Endothelial cell of umbilical vein (primary cell): ENCODE data around the gene CLCN6. TPM values are rescaled to one million over a fixed set of nuclear protein-coding genes. Genes with fewer than 3 reads are reported as not detected.

Experiments
- BruUV-seq: library from RNA; stranded (reverse); fragments of 400-500 nt; replicated peaks from 2 replicates; lab custom pipeline; 2021; lab: Mats Ljungman, UMichigan
- CTCF ChIA-PET: fragments of 300-600, 350-600 bp; sonication (Branson Sonifier 250); formaldehyde crosslinking; loops from one replicate; lab custom pipeline; 2021; ENCODE audit warnings: antibody characterized with exemption, inconsistent platforms; lab: Charles Lee
- POLR2A ChIA-PET: fragments of 300-600, 350-600 bp; sonication (Branson Sonifier 250); formaldehyde crosslinking; loops from one replicate; lab custom pipeline; 2021; ENCODE audit warnings: antibody characterized with exemption, inconsistent platforms; lab: Charles Lee
- DNase-seq: peaks from one replicate; pipeline ENCODE4 v3.0.0-alpha.2; 2011; ENCODE audit warnings: low read depth, low spot score
- FAIRE-seq: peaks from 2 replicates; lab custom pipeline; 2011; peaks lifted over from hg19 to GRCh38; lab: Jason Lieb, UNC
- H2AFZ ChIP-seq: 2 replicates; pipeline ENCODE4 v1.6.0; 2012; ENCODE audit warnings: low read depth, low read length, control low read depth, inconsistent platforms
- H3K27ac ChIP-seq: 2 replicates; pipeline ENCODE4 v1.5.1; 2011; ENCODE audit warnings: low read depth, mild to moderate bottlenecking, control low read depth, low read length, moderate library complexity; ENCODE audit not compliant: insufficient read depth
- H3K27me3 ChIP-seq, 2 experiments: 2 replicates each; pipeline versions ENCODE4 v1.6.0 to v1.6.1; 2011; ENCODE audit warnings: low read length in 2 of 2, mixed read lengths in 1 of 2; ENCODE audit not compliant: control insufficient read depth in 2 of 2, insufficient read depth in 2 of 2
- H3K36me3 ChIP-seq, 2 experiments: 2 replicates in 1 of 2; 3 replicates in 1 of 2; pipeline ENCODE4 v1.5.1; 2011; ENCODE audit warnings: low read length in 2 of 2, mild to moderate bottlenecking in 1 of 2, moderate library complexity in 1 of 2; ENCODE audit not compliant: control insufficient read depth in 2 of 2, insufficient read depth in 2 of 2; ENCODE audit errors: extremely low read depth in 1 of 2
- H3K4me1 ChIP-seq: 3 replicates; pipeline ENCODE4 v1.5.1; 2011; ENCODE audit warnings: mild to moderate bottlenecking, low read length; ENCODE audit not compliant: control insufficient read depth, insufficient read depth; ENCODE audit errors: extremely low read depth
- H3K4me2 ChIP-seq: 2 replicates; pipeline ENCODE4 v1.6.1; 2011; ENCODE audit warnings: low read length, control low read depth, mixed read lengths; ENCODE audit not compliant: insufficient read depth
- H3K4me3 ChIP-seq, 3 experiments: fragments of 200-600 bp in 1 of 3; sonication (generic), shearing (Covaris generic) in 1 of 3; replicated peaks in 1 of 3; 2 replicates each; pipeline ENCODE4 v1.5.1; 2011 to 2016; ENCODE audit warnings: control low read depth in 3 of 3, low read length in 3 of 3, mild to moderate bottlenecking in 2 of 3, inconsistent platforms in 1 of 3, low read depth in 1 of 3, moderate library complexity in 1 of 3; ENCODE audit not compliant: insufficient read depth in 1 of 3
- H3K79me2 ChIP-seq: 2 replicates; pipeline ENCODE4 v1.6.0; 2012; ENCODE audit warnings: low read length, inconsistent platforms; ENCODE audit not compliant: control insufficient read depth, insufficient read depth
- H3K9ac ChIP-seq: replicated peaks from 2 replicates; pipeline ENCODE3; 2011; ENCODE audit warnings: low read length, control low read depth; ENCODE audit not compliant: insufficient read depth; ENCODE audit errors: extremely low read depth
- H3K9me1 ChIP-seq: replicated peaks from 3 replicates; pipeline ENCODE4 v1.6.0; 2011; ENCODE audit warnings: mild to moderate bottlenecking, low read length; ENCODE audit not compliant: control insufficient read depth, insufficient read depth; ENCODE audit errors: extremely low read depth
- H3K9me3 ChIP-seq: replicated peaks from 2 replicates; pipeline ENCODE4 v1.5.1; 2012; ENCODE audit warnings: low read length, inconsistent platforms; ENCODE audit not compliant: control insufficient read depth, insufficient read depth
- H4K20me1 ChIP-seq: replicated peaks from 2 replicates; pipeline ENCODE3; 2011; ENCODE audit warnings: mild to moderate bottlenecking, low read length; ENCODE audit not compliant: control insufficient read depth, insufficient read depth; ENCODE audit errors: extremely low read depth
- EZH2 ChIP-seq: IDR thresholded peaks from 2 replicates; pipeline ENCODE4 v1.6.1; 2012; ENCODE audit warnings: borderline replicate concordance, low read depth, mild to moderate bottlenecking, moderate library complexity, low read length, inconsistent platforms; ENCODE audit not compliant: severe bottlenecking
- FOS ChIP-seq: IDR thresholded peaks from 2 replicates; pipeline ENCODE4 v1.6.1; 2011; ENCODE audit warnings: mild to moderate bottlenecking, low read length, moderate library complexity, borderline replicate concordance; ENCODE audit not compliant: insufficient read depth
- GATA2 ChIP-seq: IDR thresholded peaks from 2 replicates; pipeline ENCODE4 v1.7.0; 2011; ENCODE audit warnings: low read depth, mild to moderate bottlenecking, moderate library complexity, mixed read lengths, low read length; ENCODE audit not compliant: insufficient read length, insufficient read depth
- JUN ChIP-seq: IDR thresholded peaks from 2 replicates; pipeline ENCODE4 v1.6.1; 2011; ENCODE audit warnings: borderline replicate concordance, low read depth; ENCODE audit not compliant: insufficient read length, insufficient read depth
- POLR2A ChIP-seq: IDR thresholded peaks from 2 replicates; pipeline ENCODE4 v1.6.1; 2012; ENCODE audit warnings: low read depth, mild to moderate bottlenecking, control low read depth, low read length
- POLR2AphosphoS5 ChIP-seq: IDR thresholded peaks from 2 replicates; pipeline ENCODE4 v1.6.1; 2012; ENCODE audit warnings: low read depth, mild to moderate bottlenecking, control low read depth, low read length, moderate library complexity; ENCODE audit not compliant: insufficient read depth
- dilution Hi-C: fragments of 300-500 bp; cut with MboI; formaldehyde crosslinking; loops from one replicate; pipeline ENCODE4 v1.15.0; 2019; ENCODE audit warnings: low sequenced_read_pairs; ENCODE audit not compliant: extremely low pct_ligation_motif_present
- intact Hi-C: fragments of 100-400 bp; cut with micrococcal nuclease; formaldehyde crosslinking; loops from one replicate; pipeline ENCODE4 v1.10.0; 2022
- polyA plus RNA-seq, 4 experiments: library from polyadenylated mRNA; depleted of rRNA in 3 of 4; stranded (reverse) in 3 of 4; unstranded in 1 of 4; fragments of >200 nt; gene quantifications; 2 replicates each; pipeline versions ENCODE4 v1.2.1 to v1.2.3, GENCODE V29; 2011 to 2012; ENCODE audit warnings: missing spikeins in 1 of 4
- total RNA-seq: library from RNA; stranded (reverse); gene quantifications from 2 replicates; pipeline ENCODE4 v1.2.3, GENCODE V29; 2021
- TF ChIP-seq, protein P1 (sequence below): IDR thresholded peaks from 2 replicates; pipeline ENCODE4 v1.6.1; 2011; ENCODE audit not compliant: insufficient read depth, insufficient read length
- TF ChIP-seq, protein P2 (sequence below), 2 donors: IDR thresholded peaks; 1 replicate in 1 of 2; 2 replicates in 1 of 2; pipeline ENCODE4 v1.5.1; 2011; ENCODE audit warnings: low read length in 2 of 2, mild to moderate bottlenecking in 2 of 2, moderate library complexity in 2 of 2, control low read depth in 1 of 2, inconsistent platforms in 1 of 2, low read depth in 1 of 2; ENCODE audit not compliant: insufficient read depth in 1 of 2; ENCODE audit errors: extremely low read depth in 1 of 2

Gene CLCN6
- total and polyA plus RNA-seq, 2 donors (not counting 3 experiments of a cell fraction or from before 2014, with no cell fraction given) = 20.4 to 41.2 TPM

DNA sequence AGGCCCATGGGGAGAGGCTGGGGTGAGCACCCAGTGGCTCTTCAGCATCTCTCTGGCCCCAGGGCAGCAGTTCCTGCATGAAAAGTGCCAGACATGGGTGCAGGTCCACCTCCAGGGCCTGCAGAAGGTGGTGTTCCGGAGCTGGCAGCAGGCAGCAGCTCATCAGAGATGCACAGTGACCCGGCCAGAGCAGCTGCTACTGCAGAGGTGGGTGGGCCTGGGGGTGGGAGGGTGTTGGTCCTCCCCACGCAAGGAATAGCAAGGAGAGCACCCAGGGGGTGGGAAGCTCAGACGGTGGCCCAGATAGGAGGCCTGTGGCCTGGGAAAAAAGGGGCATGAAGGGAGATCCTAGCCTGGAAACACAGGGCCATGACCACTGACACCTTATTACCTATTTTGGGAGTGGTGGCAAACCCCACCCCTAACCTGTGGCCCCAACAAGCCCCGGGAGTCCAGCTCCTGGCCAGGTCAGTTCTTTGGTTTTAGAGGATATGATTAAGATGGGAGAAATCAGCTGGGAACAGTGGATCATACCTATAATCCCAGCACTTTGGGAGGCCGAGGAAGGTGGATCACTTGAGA is 23.8 kb upstream of the CLCN6 start:
- H3K27me3 ChIP-seq = no peaks in the 10 kb centered on the region
- no TSS peak for BruUV-seq
- ChIA-PET CTCF (interaction anchor here (0.7 to 2.0 kb wide), 5 partner anchors 10 to 136 kb away, joined by 3 to 7 read pairs (median 3); partner anchors contain the start of genes CLCN6 and MTHFR), POLR2A (no interaction called here)
- no peaks in the 10 kb centered on the region for H3K79me2 ChIP-seq
- H3K9me1 ChIP-seq = no peaks in the 10 kb centered on the region
- DNase-seq (no peak), FAIRE-seq (no peak)
- no peak overlapping the region for H3K9ac ChIP-seq
- intact Hi-C loops (no loop called here), dilution Hi-C loops (no loop called here)
- no peaks in the 10 kb centered on the region for H3K9me3 ChIP-seq
- H2AFZ ChIP-seq = no peak overlapping the region
- peaks cover 8% of the 10 kb centered on the region for H3K4me1 ChIP-seq
- no peak overlapping the region for H3K27ac ChIP-seq
- no peak overlapping the region for H3K4me3 ChIP-seq
- TF ChIP-seq, protein P1, sequence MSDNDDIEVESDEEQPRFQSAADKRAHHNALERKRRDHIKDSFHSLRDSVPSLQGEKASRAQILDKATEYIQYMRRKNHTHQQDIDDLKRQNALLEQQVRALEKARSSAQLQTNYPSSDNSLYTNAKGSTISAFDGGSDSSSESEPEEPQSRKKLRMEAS = no peak
- TF ChIP-seq GATA2 (no peak), FOS (no peak), POLR2A (no peak), EZH2 (no peak), JUN (no peak), POLR2AphosphoS5 (no peak)
- TF ChIP-seq, protein P2, sequence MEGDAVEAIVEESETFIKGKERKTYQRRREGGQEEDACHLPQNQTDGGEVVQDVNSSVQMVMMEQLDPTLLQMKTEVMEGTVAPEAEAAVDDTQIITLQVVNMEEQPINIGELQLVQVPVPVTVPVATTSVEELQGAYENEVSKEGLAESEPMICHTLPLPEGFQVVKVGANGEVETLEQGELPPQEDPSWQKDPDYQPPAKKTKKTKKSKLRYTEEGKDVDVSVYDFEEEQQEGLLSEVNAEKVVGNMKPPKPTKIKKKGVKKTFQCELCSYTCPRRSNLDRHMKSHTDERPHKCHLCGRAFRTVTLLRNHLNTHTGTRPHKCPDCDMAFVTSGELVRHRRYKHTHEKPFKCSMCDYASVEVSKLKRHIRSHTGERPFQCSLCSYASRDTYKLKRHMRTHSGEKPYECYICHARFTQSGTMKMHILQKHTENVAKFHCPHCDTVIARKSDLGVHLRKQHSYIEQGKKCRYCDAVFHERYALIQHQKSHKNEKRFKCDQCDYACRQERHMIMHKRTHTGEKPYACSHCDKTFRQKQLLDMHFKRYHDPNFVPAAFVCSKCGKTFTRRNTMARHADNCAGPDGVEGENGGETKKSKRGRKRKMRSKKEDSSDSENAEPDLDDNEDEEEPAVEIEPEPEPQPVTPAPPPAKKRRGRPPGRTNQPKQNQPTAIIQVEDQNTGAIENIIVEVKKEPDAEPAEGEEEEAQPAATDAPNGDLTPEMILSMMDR (IDR thresholded peaks at IDR 0.05; ENCODE audit: extremely low read depth in 1 of 2, insufficient read depth in 1 of 2, low read depth in 1 of 2, low read length in 2 of 2) = no peak
- H4K20me1 ChIP-seq = no peaks in the 10 kb centered on the region
- no peak overlapping the region for H3K4me2 ChIP-seq
- no peaks in the 10 kb centered on the region for H3K36me3 ChIP-seq
